Mucosa of gallbladder (tissue), 1 donor: Measurements from ENCODE around the gene KIF2C. TPM values are rescaled to one million over a fixed set of nuclear protein-coding genes. Genes with fewer than 3 reads are reported as not detected.
A peak's percentile ranks its signal among the peaks of the same experiment; 100 is the strongest.
"Not testable (repeated sequence)": the region's sequence is repeated elsewhere in the genome, so short reads cannot be mapped to it uniquely, and the experiment has no call there.

Source experiments
- DNase-seq: peaks from one replicate; pipeline ENCODE4 v3.0.0-alpha.2; 2020; ENCODE audit warnings: low spot score
- total RNA-seq: library from RNA; stranded (reverse); gene quantifications from one replicate; pipeline ENCODE4 v1.2.1, GENCODE V29; 2021
- donor health status: DM: no; HTN: no; CAD: no.

KIF2C gene
- total RNA-seq, 1 donor from 2014 or later = 1.6 TPM

DNA sequence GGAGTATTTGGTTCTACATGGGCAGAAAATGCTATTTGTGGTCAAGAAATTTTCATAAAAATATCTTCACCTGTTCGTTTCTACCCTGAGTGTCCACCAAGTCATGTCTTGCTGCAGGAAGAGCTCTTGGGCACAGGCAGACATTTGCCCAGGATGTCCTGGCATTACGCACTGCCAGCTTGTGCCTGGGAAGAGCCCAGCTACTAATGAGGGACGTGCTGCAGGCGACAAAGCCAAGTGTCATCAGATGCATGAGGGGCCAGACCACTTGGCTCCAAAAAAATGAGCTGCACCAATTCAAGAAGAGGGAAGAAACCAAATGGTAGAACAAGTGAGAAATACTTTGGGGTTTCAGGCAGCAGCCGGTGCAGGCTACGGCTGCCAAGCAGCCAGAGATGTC lies 21.5 kb upstream of the KIF2C start:
- DNase-seq = no peak

DNA sequence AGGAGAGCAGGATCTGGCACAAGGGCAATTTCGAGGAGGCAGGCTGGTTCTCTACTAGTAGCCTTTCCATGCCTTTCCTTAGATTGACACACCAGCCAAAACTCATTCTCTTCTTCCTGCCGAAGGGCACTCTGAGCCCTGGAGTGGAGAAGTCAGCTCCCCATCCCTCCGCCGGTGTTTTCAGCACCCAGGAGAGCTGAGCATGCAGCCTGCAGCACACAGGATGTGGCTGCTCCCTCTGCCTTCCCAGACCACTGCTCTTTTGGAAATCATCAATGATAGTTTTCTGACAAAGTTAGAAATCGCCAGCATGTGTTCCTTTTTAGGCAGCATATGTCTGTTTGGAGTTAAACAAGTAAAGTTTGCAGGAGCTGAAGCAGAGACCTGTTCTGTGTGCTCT lies 20.3 kb upstream of the KIF2C start:
- DNase-seq = no peak

DNA sequence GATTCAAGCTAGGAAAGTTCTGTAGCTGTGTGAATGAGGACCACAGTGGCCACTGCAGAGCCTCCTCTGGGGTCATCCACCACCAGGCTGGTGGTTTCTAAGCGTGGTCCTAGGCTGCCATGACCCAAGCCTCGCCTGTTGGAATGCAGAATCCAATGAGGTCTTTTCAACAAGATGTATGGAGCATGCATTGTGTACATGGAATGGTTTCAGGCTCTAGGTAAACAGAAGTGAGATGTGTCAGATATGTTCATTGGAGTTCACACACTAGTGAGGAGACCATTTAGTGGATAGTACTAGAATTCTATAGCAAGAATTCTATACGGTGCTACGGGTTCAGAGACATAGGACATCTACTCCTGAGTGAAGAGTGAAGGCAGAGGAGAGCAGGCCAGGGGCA lies 19.4 kb upstream of the KIF2C start:
- no peak for DNase-seq

DNA sequence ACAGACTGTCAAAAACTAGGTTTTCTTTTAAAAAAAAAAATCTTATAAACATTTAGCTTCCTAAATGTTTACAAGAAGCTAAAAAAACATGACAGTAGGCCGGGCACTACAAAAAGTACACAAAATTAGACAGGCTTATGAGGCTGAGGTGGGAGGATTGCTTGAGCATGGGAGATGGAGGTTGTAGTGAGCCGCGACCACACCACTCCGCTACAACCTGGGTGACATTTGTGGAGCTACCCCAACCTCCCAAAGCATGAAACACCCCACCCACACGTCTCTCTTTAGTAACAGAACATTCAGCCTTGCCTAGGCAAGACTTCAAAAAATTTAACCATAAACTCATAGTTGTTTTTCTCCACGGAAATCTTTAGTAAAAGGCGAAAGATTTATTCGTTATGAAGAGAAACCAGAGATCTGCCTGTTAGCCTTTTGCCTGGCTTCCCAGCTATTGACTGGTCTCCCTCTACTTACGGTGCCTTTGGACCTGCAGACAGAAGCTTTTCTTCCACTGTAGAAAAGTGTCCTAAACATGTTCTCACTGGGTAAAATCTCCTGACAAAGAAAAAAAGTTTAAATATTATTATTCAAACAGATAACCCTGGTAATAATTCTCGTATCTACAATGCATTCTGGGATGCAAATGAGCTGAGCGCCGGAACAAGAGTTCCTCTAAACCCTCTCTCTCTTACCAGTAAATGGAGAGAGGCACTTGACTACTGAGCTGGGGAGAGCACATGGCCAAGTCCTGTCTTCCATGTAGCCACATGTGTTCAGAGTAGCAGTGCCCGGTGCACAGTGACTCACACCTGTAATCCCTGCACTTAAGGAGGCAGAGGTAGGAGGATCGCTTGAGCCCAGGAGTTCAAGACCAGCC lies 17.9 kb upstream of the KIF2C start:
- peak; percentile 21 for DNase-seq

DNA sequence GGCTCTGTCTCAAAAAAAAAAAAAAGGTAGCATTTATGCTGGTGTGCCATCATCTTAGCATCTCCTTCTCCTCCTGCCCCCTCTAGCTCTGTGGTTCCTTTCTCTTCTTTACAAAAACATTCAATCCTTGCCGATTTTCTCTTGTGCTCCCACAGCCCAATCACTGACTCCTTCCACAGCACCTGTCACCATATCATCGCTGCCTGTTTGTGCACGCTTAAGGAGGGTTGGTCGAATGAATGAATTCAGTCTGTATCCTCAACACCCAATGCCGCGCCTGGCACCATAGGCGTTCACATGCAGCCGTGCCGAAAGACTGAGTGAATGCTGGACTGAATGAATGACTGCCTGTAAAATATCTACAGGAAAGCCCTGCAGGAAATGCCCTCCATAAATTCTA lies 16.6 kb upstream of the KIF2C start:
- DNase-seq = no peak

DNA sequence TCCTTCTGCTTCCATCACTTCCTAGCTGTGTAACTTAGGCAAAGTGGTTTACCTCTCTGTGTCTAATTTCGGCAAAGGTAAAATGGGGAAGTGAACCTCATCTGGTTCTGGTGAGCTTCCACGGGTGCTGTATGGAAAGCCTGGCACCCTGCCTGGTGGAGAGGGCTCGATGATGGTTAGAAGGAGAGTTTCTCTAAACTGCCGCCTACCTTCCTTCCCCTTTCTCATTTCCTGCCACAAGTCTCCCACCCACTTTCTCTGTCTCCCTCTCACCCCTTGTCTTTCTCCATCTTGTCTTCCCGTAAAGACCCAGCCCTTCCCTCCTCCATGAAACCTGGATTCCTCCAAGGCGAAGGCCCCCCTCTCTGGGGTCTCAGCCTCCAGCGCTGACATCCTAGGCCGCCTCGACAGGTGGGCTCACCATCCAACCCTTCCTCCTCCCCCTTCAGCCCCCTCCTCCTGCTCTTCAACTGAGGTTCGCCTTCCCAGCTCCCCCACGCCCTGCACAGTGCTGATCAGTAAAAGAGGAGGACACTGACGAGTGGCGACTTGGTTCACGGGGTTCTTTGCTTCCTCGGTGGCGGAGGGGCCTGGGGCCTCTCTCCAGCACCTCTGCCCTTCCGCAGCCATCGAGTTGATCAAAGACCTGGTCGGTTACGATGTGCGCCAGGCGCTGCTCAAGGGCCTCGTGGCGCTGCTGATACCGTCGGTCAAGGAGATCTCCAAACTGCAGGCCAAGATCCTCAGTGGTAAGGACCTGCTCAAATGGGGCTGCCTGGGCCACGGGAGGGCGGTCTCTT lies 15.9 kb upstream of the KIF2C start:
- DNase-seq = no peak

DNA sequence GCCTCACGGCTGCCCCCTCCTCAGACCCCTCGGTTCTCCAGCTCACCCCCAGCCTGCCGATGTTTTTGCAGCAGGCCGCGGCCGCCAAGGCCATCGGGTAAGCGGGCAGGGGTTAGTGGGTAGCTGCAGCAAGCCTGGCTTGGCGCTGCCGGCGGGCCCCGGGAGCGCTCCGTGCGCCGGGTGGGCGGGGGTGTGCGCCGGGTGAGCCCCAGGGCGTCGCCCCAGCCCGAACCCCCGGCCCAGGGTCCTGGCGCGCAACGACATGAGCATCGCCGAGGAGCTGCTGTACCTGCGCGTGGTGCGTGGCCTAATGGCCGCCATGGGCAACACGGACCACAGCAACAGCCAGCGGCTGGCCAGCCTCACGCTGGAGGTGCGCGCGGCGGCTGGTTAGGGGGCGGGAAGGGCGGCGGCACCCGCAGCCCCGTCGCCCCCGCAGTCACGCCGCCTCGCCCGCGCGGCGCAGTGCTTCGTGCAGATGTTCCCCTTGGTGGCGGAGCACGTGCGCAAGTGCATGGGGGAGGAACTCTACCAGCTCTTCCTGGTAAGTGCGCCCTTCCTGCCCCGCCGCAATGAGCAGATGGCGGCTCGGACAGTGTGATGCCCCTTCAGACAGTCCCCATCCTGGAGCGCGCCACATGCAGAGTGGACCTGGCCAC lies 15.2 kb upstream of the KIF2C start:
- DNase-seq = no peak

DNA sequence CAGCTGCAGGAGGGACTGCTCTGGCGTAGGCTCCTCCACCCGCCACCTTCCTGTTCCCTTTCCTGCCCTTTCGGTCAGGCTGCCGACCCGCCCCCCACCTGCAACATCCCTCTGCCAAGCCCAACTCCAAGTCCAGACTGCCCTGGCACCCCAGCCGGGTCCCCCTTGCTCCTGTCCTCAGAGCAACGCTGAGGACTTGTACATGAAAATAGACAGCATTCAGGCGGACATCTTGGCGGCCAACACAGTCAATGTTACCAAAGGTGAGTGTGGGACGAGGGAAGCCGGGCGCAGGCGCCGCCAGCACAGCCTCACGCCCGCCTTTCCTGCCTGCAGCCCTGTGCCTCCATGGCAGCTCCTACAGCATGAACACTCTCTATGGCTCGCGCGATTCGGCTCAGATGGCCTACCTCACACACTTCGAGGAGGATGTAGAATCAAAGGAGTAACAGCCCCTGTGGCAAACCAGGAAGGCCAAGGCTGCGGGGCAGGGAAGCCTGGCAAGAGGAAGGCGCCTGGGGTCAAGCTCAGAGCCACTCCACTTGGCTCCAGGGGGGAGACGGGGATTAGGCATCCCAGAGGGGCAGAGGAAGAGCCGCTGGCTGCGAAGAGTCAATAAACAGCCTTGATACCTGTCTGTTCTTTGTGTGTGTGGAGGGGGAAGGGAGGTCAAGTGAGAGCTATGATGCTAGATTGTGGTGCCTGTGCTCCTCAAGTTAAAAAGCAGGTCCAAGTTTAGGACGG lies 14.5 kb upstream of the KIF2C start:
- DNase-seq = no peak

DNA sequence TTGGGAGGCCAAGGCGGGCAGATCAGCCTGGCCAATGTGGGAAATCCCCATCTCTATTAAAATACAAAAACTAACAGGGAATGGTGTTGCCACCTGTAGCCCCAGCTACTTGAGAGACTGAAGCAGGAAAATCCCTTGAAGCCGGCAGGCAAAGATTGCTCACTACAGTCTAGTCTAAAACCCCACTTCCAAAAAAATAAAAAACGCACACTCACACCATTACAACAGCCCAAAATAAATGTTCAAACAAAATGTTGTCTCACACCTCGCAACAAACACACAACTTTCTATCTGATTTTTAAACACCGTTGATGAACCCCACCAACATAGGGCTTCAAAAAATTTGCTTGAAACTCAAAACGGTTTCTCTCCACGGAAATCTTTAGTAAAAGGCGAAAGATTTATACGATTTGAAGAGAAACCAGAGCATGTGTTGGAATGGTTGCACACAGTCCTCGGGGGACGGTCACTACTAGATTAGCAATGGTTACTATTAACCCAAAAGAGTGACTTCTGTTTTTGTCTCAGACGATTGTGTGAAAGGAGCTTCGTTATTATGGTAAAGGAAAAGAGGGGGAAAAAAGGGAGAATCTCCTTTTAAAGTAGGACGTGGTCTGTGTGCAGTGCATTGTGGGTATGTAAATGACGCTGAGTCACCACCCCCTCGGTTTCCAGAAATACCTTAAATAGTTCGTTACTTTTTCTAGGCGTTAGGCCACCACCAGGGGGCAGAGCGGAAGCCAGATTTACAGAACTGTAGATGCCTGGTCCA lies 8.7 kb upstream of the KIF2C start, which contains the start of gene RNU5D-1:
Gene RNU5D-1, minus strand, starts transcription at position 430 of the 772 bp plus-strand sequence.
- DNase-seq = peak; percentile 96

DNA sequence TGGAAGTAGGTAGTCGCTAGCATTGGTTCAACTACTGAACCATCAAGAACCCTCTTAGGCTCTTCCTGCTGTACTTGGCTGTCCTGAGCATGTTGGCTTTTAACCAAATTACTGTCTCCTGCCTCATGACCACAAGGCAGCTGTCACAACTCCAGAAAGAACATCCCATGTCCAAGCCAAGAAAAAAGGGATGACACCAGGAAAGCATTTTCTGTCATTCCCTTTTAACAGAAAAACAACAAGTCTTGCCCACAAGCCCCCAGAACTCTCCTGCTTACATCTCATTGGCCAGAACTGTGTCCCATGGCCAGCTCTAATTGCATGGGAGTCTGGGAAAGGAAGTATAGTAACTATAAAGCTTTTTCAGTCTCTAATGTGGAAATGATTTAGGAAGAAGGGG lies 6.3 kb upstream of the KIF2C start:
- no peak for DNase-seq

DNA sequence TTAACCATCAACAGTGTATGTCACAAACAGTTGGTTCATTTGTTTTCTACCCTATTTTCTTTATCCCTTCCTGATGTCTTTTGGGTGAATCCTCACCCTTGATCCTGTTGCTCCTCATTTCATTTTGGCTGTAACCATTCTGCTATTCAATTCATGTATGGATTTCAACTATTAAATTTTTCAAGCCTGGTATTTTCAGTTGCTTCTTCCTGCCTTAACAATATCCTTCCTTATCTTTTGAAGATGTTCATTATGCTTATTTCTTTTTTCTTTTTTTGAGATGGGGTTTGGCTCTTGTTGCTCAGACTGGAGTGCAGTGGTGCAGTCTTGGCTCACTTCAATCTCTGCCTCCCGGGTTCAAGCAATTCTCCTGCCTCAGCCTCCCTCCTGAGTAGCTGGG lies 5.9 kb upstream of the KIF2C start:
- no peak for DNase-seq

DNA sequence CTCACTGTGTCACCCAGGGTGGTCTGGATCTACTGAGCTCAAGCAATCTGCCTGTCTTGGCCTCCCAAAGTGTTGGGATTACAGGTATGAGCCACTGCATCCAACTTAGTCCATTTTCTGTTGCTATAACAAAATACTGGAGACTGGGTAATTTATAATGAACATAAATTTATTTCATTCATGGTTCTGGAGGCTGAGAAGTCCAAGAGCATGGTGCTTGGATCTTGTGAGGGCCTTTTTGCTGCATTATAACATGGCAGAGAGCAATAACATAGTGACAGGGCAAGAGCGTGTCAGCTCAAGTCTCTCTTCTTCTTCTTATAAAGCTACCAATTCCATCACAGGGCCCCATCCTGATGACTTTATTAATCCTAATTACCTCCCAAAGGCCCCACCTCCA lies 3.6 kb upstream of the KIF2C start:
- no peak for DNase-seq

DNA sequence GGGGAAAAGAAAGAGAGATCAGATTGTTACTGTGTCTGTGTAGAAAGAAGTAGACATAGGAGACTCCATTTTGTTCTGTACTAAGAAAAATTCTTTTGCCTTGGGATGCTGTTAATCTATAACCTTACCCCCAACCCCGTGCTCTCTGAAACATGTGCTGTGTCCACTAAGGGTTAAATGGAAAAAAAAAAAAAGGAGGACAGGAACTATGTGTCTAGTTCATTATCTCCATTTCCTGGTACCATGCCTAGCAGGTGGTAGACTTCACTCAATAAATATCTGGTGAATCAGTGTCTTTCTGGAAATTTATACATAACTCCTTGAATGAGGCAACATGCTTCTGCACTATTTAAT lies 707 bp upstream of the KIF2C start:
- not testable (repeated sequence) for DNase-seq

DNA sequence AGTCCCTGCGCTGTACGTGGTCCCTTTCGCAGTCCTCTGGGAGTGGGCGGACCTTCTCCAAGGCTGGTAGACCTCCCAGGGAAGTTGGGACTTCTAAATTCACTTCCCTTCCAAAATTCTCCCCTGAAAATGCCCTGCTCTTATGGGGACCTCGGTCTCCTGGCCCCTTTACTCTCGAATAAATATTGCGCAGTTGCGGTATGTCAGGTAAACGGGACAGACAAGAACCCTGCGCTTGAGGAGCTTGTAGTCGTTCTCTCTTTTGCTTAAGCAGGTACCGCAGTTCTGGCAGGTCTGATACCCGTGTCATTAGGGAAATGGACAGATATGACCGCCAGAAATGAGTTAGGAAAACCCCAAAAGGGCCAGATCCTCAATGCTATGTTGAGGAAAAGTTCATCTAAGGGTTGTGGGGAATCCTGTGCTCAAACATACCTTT lies 561 bp downstream of the KIF2C start:
- DNase-seq = no peak

DNA sequence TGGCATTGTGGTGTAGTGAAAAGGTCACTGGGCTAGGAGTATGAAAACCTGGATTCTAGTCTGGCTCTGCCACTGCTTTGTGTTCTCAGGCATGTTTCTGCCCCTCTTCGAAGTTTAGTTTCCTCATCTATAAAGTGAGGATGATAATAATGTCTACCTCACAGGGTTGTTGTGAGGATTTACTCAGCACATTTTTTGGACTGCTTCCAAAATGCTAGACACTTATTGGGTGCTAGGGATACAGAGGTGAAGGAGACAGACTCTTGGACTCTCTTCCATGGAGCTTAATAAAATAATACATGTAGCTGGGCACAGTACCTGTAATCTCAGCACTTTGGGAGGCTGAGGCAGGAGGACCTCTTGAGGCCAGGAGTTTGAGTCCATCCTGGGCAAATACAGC lies 3.6 kb downstream of the KIF2C start:
- DNase-seq = no peak

DNA sequence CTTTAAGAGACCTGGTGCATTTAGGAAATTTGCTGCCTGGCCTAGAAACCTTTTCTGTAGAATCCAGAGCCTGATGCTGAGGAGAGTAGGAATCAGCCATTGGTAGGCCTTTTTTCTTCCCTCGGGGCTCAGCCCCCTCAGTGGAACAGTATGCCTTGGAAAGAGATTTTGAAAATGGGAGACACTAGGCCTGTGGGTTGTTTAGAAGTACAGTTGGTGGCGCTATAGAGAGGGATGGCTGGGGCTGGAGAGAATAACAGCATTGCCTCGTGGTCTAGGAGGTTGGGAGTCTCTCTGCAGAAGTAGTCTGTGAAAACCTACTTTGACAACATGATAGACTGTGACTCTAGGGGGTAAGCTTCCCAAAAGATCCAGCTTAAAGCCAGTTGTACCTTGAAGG lies 8.2 kb downstream of the KIF2C start:
- DNase-seq = no peak

DNA sequence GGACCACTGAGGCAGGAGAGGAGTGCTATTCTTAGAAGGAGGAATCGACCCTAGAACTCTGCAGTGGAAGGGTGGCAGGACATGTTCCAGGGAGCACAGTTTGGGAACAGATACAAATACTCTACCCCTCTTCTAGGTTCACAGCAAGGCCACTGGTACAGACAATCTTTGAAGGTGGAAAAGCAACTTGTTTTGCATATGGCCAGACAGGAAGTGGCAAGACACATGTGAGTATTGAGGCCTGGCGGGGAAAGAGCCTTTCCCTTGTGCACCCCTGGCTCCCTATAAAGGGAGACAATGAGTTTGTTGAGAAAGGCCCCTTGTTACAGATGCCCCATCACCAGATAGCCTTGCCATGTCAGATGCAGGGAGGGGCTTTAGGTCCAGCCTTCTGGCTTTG lies 17.8 kb downstream of the KIF2C start:
- DNase-seq = no peak

DNA sequence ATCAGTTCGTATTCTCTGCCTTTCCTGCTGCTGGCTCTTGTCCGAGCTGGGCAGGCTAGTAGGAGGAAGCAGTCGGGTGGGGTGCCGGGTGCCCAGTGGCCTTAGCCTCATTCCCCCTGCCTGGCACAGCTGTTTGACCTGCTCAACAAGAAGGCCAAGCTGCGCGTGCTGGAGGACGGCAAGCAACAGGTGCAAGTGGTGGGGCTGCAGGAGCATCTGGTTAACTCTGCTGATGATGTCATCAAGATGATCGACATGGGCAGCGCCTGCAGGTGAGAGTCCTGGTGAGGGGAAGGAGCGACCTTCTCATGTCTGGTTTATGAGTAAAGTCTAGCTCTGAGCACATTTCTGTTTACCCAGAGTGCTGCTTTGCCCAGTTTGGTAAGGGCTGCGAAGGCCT lies 19.4 kb downstream of the KIF2C start:
- no peak for DNase-seq

DNA sequence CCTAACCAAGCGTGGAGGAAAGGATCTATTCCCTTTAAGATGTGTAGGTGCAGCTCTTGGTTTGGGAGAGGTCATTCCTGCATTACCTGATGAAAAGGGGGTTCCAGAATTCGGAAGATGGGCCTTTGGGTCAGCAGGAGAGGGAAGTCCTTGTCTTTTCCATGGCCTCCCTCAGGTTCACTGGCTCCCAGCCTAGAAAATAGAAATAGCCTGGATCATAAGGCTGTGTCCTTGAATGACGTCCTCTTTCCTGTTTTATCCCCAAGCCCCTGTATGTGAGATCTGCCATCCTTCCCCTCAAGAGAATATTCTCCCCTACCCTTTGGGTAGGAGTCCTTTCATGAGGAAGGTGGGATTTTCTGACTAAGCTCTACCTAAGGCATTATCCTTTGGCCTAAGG lies 21.2 kb downstream of the KIF2C start:
- no peak for DNase-seq

DNA sequence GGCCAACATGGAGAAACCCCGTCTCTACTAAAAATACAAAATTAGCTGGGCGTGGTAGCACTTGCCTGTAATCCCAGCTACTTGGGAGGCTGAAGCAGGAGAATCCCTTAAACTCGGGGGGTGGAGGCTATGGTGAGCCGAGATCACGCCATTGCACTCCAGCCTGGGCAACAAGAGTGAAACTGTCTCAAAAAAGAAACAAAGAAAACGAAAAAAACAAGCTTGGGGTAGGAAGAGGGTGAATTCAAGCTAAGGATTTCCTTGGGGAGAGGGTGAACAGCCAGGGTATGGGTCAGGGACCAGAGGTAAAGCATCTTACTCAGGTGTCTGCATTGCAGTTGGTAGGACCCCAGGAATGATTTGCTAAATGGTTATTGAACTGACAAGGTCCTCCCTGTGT lies 26.8 kb downstream of the KIF2C start:
- DNase-seq = not testable (repeated sequence)
